DOHH2 (cell line): ENCODE measurements around the gene SP6.

Experiments used
- H3F3A ChIP-seq: fragments of 200-600 bp; sonication (generic), shearing (Covaris generic); 2 replicates; pipeline ENCODE4 v1.6.0; 2016; ENCODE audit warnings: antibody characterized with exemption, mild to moderate bottlenecking; ENCODE audit not compliant: control insufficient read depth, insufficient read depth
- H3K27ac ChIP-seq: fragments of 200-600 bp; sonication (generic); 2 replicates; pipeline ENCODE4 v1.5.1; 2014; ENCODE audit warnings: low read depth, mild to moderate bottlenecking, low read length, moderate library complexity
- H3K27me3 ChIP-seq: fragments of 200-600 bp; sonication (generic); 2 replicates; pipeline ENCODE4 v1.6.1; 2014; ENCODE audit warnings: mild to moderate bottlenecking, low read length, mixed read lengths; ENCODE audit not compliant: control insufficient read depth
- H3K36me3 ChIP-seq: fragments of 200-600 bp; sonication (generic); 2 replicates; pipeline ENCODE4 v1.6.1; 2014; ENCODE audit warnings: mild to moderate bottlenecking, low read length, moderate library complexity, mixed read lengths; ENCODE audit not compliant: control insufficient read depth
- H3K4me1 ChIP-seq: fragments of 200-600 bp; sonication (generic); 2 replicates; pipeline ENCODE4 v1.6.1; 2014; ENCODE audit warnings: mild to moderate bottlenecking, low read length, mixed read lengths; ENCODE audit not compliant: control insufficient read depth
- H3K4me2 ChIP-seq: fragments of 200-600 bp; sonication (generic); 2 replicates; pipeline ENCODE4 v1.6.0; 2014; ENCODE audit warnings: mild to moderate bottlenecking, low read length, moderate library complexity
- H3K4me3 ChIP-seq: fragments of 200-600 bp; sonication (generic); 2 replicates; pipeline ENCODE4 v1.5.1; 2014; ENCODE audit warnings: mild to moderate bottlenecking, low read length, mixed read lengths
- H3K79me2 ChIP-seq: fragments of 200-600 bp; sonication (generic); 2 replicates; pipeline ENCODE4 v1.6.1; 2014; ENCODE audit warnings: mild to moderate bottlenecking, low read length, mixed read lengths; ENCODE audit not compliant: control insufficient read depth
- H3K9me2 ChIP-seq: fragments of 200-600 bp; sonication (generic); replicated peaks from 2 replicates; pipeline ENCODE4 v1.6.1; 2014; ENCODE audit warnings: mild to moderate bottlenecking, low read length, mixed read lengths; ENCODE audit not compliant: control insufficient read depth
- H3K9me3 ChIP-seq: fragments of 200-600 bp; sonication (generic); 2 replicates; pipeline ENCODE4 v1.6.1; 2014; ENCODE audit warnings: antibody characterized with exemption, low read length, mixed read lengths; ENCODE audit not compliant: control insufficient read depth, insufficient read depth
- H4K20me1 ChIP-seq: fragments of 200-600 bp; sonication (generic); 2 replicates; pipeline ENCODE4 v1.6.0; 2014; ENCODE audit warnings: low read depth, mild to moderate bottlenecking, antibody characterized with exemption, low read length, moderate library complexity; ENCODE audit not compliant: control insufficient read depth, insufficient read depth
- EZH2phosphoT487 ChIP-seq: fragments of 200-600 bp; sonication (generic); IDR thresholded peaks from 2 replicates; pipeline ENCODE4 v1.6.1; 2017; ENCODE audit warnings: borderline replicate concordance, mild to moderate bottlenecking, antibody characterized with exemption, low read length, moderate library complexity, mixed read lengths
- TF ChIP-seq, protein P1 (sequence below): fragments of 200-600 bp; sonication (generic); IDR thresholded peaks from one replicate; pipeline ENCODE4 v1.5.1; 2014; ENCODE audit warnings: antibody characterized with exemption, mild to moderate bottlenecking, low read depth, low read length; ENCODE audit not compliant: poor library complexity, severe bottlenecking

Gene SP6

DNA sequence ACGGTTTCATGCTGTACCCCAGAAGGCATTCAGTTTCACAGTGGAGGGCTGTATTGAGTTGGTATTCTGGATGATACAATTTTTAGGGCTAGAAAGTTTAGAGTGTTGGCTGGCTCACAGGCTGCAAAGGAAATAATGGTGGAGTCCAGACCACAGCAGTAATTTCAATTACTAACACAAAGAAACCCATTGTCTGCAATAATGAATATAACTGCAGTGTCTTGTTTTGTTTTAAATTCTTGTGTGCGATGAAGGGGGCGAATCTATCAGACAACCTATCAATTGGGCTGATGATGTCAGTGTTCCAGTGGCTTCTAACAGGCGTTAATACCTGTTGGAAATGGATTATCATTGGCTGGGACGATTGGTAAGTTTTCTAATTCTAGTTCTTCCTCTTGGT, 46.6 kb upstream of the SP6 start:
- Histone ChIP-seq H3K27me3 (no peaks in the 10 kb centered on the region), H3K4me3 (peak overlapping the region; percentile 83), H3K4me1 (peaks cover 31% of the 10 kb centered on the region), H3K27ac (no peak overlapping the region), H3K9me3 (no peaks in the 10 kb centered on the region), H3K36me3 (peaks cover 45% of the 10 kb centered on the region), H3F3A (peaks cover 6% of the 10 kb centered on the region; the same call in 1 of the 2 replicates), H3K4me2 (peak overlapping the region; percentile 79), H3K79me2 (peaks cover 70% of the 10 kb centered on the region), H4K20me1 (no peaks in the 10 kb centered on the region), H3K9me2 (no peaks in the 10 kb centered on the region)
- TF ChIP-seq, protein P1, sequence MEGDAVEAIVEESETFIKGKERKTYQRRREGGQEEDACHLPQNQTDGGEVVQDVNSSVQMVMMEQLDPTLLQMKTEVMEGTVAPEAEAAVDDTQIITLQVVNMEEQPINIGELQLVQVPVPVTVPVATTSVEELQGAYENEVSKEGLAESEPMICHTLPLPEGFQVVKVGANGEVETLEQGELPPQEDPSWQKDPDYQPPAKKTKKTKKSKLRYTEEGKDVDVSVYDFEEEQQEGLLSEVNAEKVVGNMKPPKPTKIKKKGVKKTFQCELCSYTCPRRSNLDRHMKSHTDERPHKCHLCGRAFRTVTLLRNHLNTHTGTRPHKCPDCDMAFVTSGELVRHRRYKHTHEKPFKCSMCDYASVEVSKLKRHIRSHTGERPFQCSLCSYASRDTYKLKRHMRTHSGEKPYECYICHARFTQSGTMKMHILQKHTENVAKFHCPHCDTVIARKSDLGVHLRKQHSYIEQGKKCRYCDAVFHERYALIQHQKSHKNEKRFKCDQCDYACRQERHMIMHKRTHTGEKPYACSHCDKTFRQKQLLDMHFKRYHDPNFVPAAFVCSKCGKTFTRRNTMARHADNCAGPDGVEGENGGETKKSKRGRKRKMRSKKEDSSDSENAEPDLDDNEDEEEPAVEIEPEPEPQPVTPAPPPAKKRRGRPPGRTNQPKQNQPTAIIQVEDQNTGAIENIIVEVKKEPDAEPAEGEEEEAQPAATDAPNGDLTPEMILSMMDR, result no peak
- TF ChIP-seq EZH2phosphoT487, result no peak

DNA sequence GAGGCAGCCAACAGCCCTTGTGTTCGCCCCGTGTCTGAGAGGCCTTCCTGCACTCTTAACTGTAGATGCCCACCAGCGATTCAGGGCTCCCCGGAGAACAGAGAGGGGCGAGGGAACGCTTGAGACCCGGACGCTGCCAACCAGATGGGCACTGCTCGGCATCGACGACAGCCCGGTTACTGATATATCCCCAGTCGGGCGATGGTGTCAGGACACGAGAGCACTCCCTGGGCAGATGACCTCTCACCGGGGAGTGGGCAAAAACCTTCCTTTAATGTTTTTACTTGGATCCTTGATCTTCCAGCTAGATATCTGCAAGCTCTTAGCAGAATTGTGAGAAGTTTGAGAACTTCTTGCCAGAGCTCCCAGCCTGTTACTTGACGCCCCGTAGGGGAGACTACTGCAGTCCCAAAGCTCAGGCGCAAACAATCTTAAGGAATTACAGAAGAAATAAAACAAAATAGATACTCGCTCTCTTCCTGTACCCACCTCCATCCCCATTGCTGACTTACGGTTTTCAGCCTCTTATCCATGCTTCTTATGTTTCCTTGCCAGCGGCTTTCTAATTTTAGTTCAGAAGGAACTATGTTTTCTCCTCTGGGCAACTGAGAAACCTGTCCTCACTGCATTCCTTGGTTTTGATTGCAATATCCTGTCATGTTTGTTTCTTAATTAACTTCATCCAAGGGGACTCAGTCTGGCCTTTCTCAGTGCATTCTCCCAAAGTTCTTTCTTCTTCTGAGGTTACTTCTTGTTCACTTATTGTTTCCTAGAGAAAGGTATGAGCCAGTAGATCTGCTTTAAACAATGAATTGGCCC, 45.9 kb upstream of the SP6 start:
- peak overlapping the region; percentile 83 for H3K4me3 ChIP-seq
- H3K9me2 ChIP-seq, result no peaks in the 10 kb centered on the region
- H3K27me3 ChIP-seq, result no peaks in the 10 kb centered on the region
- H3F3A ChIP-seq, result peaks cover 6% of the 10 kb centered on the region; the same call in 1 of the 2 replicates
- H3K4me1 ChIP-seq, result peaks cover 31% of the 10 kb centered on the region
- peaks cover 63% of the 10 kb centered on the region for H3K79me2 ChIP-seq
- peaks cover 42% of the 10 kb centered on the region for H3K36me3 ChIP-seq
- H3K4me2 ChIP-seq, result peak overlapping the region; percentile 79
- H3K27ac ChIP-seq, result peak overlapping the region; percentile 65
- H3K9me3 ChIP-seq, result no peaks in the 10 kb centered on the region
- H4K20me1 ChIP-seq, result no peaks in the 10 kb centered on the region
- TF ChIP-seq EZH2phosphoT487, result no peak
- TF ChIP-seq, protein P1, result no peak

DNA sequence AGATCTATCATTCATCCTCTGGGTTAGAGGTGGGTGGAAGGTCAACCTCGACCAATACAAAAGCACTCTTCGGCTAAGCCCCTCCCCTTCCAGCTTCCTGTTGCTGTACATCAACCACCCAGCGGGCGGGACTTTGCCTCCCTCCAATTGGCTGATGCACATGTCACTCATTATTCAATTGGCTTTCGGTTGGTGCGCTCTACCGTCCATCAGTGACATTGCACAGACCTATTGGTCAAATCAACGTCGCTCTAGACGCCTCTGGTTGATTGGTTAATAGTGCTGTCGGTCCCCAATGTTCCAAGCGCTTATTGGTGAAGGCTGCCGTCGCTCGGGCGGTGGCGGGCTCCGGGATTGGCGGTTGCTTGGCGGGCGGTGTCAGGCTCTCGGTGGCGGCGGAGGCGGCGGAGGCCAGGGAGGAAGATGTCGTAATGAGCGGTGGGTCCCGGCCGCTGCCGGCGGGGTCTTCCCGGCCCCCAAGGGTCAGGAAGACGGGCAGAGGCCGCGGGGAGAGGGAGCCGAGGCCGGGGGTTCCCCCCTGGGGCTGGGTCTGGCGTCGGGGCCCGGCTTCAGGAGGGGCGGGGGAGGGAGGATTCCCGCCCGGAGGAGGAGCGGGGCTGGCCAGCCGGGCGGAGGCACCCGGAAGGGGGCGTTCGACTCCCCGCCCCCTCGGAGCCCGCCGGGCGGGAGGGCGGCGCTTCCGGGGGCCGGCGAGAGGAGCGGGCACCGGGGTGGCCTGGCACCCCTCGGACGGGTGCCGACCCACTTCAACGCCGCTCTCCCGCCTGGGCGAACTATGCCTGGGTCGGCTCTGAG, 45.1 kb upstream of the SP6 start, which contains the start of gene SP2:
Gene SP2, plus strand, starts transcription at position 381 of the 816 bp plus-strand sequence. Its CDS starts 51 bp downstream, at position 432.
- TF ChIP-seq EZH2phosphoT487, result no peak
- H3K27me3 ChIP-seq, result no peaks in the 10 kb centered on the region
- H4K20me1 ChIP-seq, result no peaks in the 10 kb centered on the region
- peak within 1 kb of the TSS; percentile 91 for H3K4me3 ChIP-seq
- H3K27ac ChIP-seq, result peak within 1 kb of the TSS; percentile 65
- H3K4me1 ChIP-seq, result peaks cover 31% of the 10 kb centered on the region
- H3F3A ChIP-seq, result peaks cover 6% of the 10 kb centered on the region; the same call in 1 of the 2 replicates
- H3K9me3 ChIP-seq, result no peaks in the 10 kb centered on the region
- H3K79me2 ChIP-seq, result peaks cover 56% of the 10 kb centered on the region
- H3K9me2 ChIP-seq, result no peaks in the 10 kb centered on the region
- H3K36me3 ChIP-seq, result peaks cover 38% of the 10 kb centered on the region
- peak within 1 kb of the TSS; percentile 82 for H3K4me2 ChIP-seq
